ENCODE data around the gene PTPRR.

The PTPRR gene, protein sequence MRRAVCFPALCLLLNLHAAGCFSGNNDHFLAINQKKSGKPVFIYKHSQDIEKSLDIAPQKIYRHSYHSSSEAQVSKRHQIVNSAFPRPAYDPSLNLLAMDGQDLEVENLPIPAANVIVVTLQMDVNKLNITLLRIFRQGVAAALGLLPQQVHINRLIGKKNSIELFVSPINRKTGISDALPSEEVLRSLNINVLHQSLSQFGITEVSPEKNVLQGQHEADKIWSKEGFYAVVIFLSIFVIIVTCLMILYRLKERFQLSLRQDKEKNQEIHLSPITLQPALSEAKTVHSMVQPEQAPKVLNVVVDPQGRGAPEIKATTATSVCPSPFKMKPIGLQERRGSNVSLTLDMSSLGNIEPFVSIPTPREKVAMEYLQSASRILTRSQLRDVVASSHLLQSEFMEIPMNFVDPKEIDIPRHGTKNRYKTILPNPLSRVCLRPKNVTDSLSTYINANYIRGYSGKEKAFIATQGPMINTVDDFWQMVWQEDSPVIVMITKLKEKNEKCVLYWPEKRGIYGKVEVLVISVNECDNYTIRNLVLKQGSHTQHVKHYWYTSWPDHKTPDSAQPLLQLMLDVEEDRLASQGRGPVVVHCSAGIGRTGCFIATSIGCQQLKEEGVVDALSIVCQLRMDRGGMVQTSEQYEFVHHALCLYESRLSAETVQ

DNA sequence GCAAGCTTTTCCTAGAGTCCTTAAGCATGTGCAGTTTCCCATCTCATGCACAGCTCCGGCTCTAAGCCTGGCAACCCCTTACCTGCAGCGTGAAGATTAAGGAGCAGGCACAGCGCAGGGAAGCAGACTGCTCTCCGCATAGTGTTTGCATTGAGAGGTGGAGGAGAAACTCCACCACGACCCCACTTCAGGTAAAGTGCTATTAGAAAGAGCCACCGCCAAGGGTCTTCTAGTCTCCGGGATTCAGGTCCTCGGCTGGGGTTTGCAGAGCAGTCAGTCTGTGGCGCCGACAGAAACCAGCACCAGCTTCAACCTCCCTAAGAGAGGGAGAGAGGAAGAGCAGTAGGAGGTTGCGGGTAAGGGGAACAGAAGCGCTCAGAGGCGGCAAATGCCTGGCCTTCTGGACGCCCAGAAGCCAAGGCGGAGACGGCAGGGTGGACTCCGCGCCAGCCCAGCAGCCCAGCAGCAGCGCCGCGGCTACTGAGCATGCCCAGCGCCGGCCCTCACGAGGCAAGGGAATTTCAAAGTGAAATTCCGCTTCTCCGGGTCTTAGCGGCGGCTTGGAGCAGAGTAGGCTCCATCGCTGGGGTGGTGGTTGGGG, at the start of gene PTPRR:
PTPRR (minus strand) TSS at position 488 of the 601 bp plus-strand sequence; CDS start at position 140, 348 bp downstream.
- no peak for DNase-seq

DNA sequence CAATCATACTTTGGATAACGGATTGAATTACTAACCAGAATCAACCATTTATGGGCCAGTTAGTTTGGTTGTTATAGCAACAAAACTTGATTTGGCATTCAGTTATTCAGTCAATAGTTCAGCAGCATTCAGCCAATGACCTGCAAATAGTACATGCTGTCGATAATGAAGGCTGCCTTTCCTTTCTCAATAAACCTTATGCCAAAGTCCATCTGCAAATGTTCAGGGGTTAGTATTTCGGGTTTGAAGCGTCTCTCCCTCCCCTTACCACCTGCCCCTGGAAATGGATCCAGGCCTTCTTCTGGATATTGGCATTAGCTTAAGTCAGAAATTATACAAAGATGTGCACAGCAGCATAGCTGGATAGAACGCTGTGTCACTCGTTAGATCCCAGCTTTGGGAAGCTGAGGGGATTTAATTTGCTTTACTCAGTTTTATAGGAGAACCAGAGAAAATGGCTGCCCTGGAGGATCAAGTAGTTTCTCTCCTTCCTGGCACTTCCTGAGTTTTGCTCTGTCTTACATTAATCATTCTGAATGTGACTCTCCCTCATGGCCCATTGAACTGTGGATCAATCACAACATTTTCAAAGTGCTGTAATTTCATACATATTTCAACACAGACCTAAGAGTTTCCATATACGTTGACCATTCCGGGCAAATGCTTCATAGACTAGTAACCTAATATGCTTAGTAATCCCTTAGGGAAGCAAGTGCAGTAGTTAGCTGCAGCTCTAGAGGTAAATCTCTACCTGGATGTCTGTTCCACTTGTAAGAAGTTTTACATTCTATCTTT, 46.7 kb upstream of the PTPRR start:
- DNase-seq = no peak

DNA sequence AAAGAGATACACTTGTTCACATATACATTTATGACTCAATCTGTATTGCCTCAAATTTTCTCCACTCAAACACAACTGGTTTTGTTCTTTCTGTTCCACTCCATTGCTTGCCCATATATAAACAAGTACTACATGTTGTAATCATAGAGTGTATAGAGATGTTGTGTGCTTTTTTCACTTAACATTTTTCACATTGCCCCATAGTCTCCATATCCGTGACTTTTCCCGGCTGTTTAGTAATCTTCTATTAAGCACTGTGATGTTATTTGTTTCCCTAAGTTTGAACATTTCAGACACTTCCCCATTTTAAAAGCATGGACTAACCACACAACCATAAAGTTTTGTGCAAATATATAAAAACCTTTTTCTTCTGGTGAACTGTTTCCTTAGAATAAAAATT, 45.5 kb upstream of the PTPRR start:
- DNase-seq = no peak

DNA sequence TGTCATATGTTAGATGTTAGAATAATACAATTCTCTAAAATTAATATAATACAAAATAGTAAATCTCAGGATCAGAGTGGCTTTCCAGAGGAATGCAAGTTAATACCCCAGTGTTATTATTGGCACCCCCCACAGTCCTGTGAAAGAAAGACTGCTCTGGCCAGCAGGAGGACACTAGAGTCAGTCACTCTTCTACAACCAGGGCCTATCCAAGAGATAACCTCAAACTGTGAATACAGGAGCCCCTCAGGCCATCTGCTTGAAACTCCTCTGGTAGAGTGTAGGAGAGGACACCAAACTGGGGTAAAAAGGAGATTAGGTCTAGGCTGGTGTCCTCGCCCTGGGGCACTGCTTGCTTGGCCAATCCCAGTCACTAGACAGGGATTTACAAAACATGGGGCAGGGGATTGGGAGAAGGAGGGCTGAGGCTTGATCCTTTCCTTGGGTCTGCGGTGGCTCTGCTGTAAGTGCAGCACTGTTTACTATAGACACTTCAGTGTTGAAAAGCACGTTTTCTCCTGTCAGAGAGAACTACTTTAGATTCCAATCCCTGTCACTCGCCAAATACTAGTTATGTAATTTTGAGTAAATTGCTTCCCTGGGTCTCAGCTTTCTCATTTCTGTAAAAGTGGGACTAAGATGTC, 44.5 kb upstream of the PTPRR start:
- DNase-seq = no peak

DNA sequence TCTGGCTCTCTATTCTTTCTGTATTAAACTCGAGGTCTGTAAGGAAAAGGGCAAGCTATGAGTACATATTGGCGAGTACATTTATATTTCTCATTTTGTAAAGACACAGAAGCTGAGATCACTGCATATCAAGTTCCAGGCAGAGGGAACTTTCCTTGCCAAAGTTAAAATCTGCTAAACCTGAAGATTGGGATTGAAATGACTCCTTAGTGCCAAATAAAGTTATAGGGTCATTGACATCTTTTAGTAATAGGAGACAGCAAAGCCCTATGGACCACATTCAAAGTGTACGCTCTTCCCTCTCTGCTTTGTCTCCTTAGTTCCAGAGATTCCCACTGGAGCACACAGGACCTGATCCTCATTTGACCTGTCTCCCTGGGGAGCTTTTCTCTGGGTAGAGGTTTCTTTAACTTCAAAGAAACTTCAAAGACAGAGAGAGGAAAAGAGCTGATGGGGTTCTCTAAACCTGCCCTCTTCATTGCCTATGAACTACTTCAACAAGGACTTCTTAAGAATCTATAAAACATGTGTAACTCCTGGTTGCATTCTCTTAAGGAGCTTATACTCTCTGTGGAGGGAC, 42.6 kb upstream of the PTPRR start:
- no peak for DNase-seq

DNA sequence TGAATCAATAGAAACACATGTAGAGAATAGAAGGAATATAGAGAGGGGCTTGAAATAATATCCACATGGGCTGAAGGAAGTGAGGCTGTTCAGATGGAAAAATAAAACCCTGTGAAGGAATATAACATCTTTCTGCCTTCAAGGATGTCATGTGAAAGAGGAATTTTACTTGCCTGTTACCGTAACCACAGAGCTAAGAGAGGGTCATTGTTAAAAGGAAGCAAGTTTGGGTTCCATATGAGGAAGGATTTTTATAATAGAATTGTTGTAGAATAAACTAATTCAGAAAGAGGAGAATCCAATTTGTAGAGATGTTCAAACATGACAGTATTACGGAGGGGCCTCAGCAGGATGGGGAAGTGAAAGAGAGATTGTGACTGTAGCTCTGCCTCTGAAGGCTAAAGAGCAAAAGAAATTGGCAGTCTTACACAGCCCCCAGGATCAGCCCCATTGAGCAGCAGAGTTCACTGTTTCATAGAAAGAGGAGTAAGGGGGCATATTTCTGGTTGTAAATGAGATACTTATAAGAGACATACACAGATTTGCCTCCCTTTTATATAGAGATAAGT, 41.8 kb upstream of the PTPRR start:
- no peak for DNase-seq

DNA sequence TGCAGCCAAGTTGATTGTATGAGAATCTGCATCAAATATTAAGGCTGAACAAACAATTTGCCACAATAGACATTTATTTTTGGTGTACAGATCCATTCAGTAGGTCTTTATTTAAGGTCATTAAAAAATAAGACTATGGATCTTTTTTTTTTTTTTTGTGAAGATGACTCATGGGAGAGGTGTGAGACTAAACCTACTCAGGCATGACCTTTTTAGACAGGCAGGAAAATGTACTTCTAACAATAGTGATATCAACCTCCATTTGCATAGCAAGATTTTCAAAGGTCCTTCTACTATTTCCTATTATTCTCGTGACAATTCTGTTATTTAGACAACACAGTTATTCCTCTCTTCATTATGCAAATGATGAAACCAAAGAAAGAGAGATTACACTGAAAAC, 39.9 kb upstream of the PTPRR start:
- DNase-seq = no peak

DNA sequence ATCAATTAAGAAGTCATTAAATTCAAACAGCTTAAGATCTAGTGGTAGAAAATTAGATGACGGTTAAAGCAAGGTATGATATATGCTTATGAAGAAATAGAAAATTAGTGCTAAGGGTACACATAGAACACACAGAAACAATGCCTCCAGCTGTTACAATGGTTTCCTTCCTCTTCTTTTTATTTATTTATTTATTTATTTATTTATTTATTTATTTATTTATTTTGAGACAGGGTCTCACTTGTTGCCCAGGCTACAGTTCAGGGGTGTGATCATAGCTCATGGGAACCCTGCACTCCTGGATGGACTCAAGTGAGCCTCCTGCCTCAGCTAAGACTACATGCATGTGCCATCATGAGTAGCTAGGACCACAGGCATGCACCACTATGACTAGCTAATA, 34.9 kb upstream of the PTPRR start:
- DNase-seq = no peak

DNA sequence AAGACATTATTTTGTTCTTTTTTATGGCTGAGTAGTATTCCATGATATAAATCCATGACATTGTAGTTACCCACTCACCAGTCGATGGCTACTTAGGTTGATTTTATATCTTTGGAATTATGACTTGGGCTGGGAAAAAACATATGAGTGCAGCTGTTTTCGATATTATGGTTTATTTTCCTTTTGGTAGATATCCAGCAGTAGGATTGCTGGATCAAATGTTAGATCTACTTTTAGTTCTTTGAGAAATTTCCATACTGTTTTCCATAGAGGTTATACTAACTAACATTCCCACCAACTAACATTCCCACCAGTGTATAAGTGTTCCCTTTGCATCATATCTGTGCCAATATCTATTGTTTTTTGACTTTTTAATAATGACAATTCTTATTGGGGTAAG, 29.9 kb upstream of the PTPRR start:
- DNase-seq = no peak

DNA sequence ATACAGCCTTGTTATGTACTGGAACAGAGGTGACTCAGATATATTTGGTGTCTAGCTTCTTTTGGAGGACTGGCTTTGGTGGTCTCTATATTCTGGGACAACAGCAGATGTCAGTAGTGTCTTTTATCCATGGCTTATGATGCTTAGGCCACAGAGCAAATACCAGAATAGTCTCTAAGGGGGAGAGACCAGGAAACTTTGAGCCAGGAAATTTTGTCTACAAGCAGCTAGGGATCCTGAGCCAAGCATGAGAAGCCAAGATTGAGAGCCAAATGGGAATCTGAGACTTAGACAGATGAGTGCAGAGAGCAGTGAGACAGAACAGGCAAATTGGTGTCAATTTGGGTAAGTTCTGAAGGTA, 28.4 kb upstream of the PTPRR start:
- no peak for DNase-seq

DNA sequence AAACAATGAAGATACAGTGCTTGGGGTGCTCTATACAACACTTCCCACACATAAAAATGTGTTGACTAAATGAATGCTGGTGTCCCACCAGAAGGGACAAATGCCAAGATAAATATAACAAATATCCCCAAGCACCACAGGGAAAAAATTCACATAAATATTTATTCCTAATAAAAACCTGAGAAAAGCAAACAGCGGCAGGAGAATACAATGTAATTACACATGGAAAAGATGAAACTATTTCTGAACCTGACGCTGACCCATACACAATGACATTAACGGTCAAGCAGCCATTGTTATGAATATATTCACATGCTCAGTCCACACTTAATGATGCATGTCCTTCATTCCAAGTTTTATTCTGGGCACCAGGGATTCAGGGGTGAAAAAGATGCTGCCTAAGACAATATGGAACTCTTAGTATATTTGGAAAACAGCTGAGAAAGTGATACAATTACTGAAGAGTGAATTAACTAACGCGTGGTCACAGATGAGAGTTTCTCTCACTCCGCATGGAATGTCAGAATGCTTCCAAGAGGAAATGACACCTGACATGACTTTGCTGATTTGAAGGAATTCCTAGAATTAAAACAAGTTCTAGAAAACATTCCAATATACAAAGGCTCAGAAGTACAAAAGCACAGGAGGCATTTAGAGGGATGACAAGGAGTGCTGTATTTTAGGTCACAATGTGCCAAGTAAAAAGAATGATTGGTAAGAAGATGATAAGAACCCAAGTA, 27.9 kb upstream of the PTPRR start:
- no peak for DNase-seq

DNA sequence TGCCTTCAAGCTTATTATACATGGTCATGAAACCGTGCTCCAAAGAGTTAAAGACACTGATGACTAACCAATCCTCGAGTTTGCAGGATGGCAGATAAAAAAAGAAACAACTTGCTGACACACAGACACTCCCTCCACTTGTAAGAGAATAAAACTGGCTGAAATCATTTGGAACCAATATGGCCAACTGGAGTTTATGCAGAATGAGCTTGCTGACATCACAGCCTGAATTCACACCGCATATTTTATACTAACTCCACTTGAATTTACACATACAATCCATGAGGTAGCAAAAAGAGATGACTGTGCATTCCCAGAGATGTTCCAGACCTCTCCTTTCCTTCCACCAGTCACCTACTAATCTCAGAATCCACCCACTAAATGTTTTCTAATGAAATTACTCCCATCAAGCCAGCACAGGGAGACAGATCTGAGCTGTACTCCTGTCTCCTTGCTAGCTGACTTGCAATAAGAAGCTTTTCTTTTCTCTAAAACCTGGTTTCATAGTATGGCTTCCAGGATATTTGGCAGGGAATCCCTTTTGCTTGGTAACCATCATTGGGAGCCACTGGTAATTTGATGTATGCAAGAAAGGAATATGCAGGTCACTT, 15.8 kb upstream of the PTPRR start:
- no peak for DNase-seq

DNA sequence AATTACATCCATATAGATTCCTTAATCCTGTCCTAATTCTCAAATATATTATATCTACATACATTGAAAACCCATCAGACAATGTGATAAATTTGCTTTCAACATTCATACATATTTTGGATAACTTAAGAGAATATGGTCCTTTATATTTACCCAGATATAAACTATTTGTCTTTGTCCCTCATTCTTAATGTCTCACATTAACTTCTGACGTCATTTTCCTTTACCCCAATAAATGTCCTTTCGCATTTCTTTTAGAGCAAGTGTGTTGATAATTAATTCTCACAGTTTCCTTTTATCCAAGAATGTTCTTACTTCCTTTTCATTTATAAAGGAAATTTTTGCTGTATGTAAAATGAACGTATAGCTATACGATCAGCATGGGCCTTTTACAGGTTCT, 12.6 kb upstream of the PTPRR start:
- DNase-seq = no peak

DNA sequence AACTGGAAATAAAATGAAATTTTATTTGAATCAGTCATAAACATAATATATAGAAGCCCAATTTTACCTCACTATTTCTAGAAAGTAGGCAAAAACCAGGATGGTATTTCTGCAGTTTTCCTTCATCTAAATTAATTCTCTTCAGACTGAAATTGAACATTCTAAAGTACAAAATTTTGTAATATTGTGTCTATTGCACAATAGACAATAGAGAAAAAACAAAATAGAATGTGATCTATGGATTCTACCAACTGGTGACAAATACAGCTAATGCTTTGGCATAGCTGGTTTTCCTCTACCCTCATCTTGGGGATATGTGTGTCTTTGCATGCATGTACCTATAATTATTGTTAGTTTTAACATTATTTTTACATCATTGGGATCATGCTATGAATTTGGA, 8.5 kb upstream of the PTPRR start:
- DNase-seq = no peak

DNA sequence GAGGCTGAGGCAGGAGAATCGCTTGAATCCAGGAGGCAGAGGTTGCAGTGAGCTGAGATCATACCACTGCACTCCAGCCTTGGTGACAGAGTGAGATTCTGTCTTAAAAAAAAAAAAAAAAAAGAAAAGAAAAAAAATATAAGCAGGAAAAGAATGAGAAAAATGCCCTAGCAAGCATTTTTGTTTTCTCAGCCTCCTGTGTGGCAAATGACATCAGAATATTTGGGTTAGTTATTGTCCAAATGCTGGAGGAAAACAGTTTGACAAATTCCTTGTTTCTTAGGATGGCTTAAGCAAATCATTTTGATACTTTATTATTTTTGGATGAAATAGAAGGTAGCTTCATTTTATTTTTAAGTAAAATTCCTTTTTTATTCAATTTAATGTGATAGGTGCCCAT, 7.5 kb upstream of the PTPRR start:
- DNase-seq = no peak

DNA sequence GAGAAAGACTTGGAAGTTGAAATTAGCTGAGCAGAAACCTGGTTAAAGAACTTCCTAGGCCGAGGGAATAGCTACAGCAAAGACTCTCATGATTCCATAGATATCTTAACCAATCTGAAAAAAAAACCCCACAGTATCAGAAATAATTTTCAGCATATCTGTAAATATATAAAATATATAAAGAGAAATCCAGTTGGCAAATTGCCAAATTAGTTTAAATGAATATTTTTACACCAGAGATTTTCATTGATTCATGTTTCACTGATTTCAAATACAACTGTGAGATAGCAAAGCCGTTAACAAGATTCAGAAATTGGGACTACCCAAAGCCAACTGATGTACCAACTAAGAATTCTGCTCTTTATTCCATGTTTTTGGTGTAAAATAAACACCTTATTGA, 6.8 kb upstream of the PTPRR start:
- DNase-seq = no peak

DNA sequence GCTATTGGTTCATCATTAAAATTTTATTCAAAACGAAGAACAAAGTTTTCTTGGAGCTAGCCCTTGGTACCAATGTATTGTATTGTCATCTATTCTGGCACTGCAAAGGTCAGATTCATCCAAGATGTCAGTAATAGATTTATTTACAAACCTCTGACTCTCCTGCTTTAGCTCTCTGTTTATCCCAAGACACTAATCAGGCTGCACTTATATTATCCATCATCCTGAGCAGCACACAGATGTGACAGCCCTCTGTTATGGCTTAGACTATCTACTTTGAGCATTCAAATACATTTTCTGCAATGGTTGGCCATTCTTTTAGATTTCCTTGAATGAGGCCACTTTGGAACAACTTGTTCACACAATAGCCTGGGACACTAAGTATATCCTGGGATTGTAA, 5.0 kb upstream of the PTPRR start:
- no peak for DNase-seq

DNA sequence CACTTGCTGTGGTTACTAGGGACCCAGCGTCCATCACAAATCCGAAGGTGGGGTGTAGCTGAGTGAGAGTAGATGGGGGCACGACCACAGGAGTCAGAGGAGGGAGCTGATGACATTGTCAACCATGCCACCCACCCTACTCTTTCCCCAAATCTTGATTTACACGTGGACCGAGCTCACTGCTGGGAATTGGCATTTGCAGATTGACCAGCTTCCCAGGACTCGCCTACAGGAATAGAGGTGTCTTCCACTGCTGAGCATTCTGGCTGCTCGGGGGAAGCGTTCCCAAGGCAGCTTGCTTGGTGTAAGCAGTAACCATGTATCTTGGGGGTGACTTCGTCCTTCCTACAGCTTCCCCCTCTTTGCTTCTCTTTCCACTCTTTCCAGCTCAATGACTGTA, 353 bp upstream of the PTPRR start:
- no peak for DNase-seq

DNA sequence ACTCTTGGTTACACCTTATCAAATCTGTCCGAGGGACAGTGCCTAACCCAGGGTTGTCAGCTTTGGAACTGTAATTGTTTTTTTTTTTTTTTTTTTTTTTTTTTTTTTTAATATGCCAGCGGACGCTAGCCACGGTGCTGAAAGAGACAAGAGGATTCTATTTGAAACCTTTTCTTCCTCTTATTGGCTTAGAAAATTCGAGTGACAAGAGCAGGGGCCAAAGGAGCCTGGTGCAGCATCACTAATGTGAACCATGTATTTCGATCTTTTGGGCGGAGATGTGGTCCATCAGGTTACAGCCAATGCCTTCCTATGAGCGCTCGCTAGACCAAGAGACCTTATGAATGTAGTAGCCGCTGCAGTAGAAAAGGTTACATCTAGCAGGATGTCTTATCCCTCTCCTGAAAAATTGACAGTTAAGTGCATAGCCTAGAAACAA, 922 bp downstream of the PTPRR start:
- no peak for DNase-seq

DNA sequence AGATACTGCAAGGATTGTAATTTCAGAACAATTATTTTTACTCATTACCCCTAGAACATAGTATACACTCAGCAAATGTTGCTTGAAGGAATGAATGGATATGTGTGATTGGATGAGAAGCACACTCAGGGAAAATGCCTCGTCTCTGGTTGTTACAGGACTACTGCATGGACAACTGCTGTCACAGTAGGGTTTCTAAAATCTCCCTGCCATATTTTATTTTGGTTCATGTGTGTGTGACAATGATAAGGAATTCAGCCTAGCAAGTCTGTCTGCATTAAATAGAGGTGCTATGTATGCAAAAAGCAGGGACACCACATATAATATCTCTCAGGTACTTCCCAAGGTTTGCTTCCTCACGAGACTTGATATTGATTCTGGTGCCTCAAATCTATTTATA, 1.4 kb downstream of the PTPRR start:
- no peak for DNase-seq

DNA sequence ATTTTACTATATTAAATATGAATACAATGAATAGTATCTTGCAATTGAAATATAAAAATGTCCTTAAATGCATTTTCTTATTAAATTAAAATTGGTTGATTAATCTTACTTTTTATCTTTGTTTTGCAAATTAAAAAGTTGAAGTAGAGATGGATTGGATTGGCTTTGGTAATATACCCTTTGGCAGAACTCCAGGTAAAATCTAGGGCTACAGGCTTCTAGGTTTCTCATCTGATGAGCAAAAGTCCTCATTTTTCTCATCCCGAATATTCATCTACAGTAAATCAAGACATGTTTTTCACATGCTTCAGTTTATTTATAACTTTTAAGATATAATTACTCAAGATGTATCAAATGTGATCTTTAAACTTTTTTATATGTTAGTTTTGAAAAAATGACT, 2.2 kb downstream of the PTPRR start:
- DNase-seq = no peak

All from activated CD4-positive, alpha-beta T cell treated with anti-CD3 and anti-CD28 coated beads for 4 hours (primary cell).